DND-41 (cell line): Measurements from ENCODE around the gene TNPO3.

ENCODE experiments used
- ATAC-seq: fragments of 200-7000 bp; cut with Tn5 transposase; 3 replicates; pipeline ENCODE4 v1.9.1; 2021; ENCODE audit warnings: low read depth; ENCODE audit not compliant: insufficient read depth
- DNase-seq: peaks from one replicate; pipeline ENCODE4 v3.0.0-alpha.2; 2020
- H2AFZ ChIP-seq: 2 replicates; pipeline ENCODE4 v1.6.0; 2012; ENCODE audit warnings: low read depth, low read length
- H3K27ac ChIP-seq: 2 replicates; pipeline ENCODE4 v1.5.1; 2012; ENCODE audit warnings: low read length, inconsistent platforms
- H3K27me3 ChIP-seq: fragments of 200-600 bp; sonication (generic); 2 replicates; pipeline ENCODE4 v1.6.0; 2012; ENCODE audit warnings: low read length, mild to moderate bottlenecking, inconsistent platforms; ENCODE audit not compliant: insufficient read depth, poor library complexity
- H3K36me3 ChIP-seq: 2 replicates; pipeline ENCODE4 v1.5.1; 2012; ENCODE audit warnings: low read length, inconsistent platforms; ENCODE audit not compliant: insufficient read depth
- H3K4me1 ChIP-seq: 2 replicates; pipeline ENCODE4 v1.5.1; 2012; ENCODE audit warnings: mild to moderate bottlenecking, low read length; ENCODE audit not compliant: insufficient read depth
- H3K4me2 ChIP-seq: 2 replicates; pipeline ENCODE4 v1.6.0; 2012; ENCODE audit warnings: mild to moderate bottlenecking, moderate library complexity, low read length, inconsistent platforms; ENCODE audit not compliant: insufficient read depth
- H3K4me3 ChIP-seq, 2 experiments: fragments of 200-600 bp in 1 of 2; shearing (Covaris generic) in 1 of 2; 2 replicates each; pipeline ENCODE4 v1.5.1; 2012 to 2016; ENCODE audit warnings: inconsistent platforms in 2 of 2, low read length in 2 of 2, mild to moderate bottlenecking in 2 of 2, low read depth in 1 of 2, moderate library complexity in 1 of 2
- H3K79me2 ChIP-seq: 2 replicates; pipeline ENCODE4 v1.6.0; 2012; ENCODE audit warnings: low read length, inconsistent platforms; ENCODE audit not compliant: insufficient read depth
- H3K9ac ChIP-seq: 2 replicates; pipeline ENCODE4 v1.6.0; 2012; ENCODE audit warnings: low read depth, mild to moderate bottlenecking, inconsistent platforms, low read length, moderate library complexity
- H3K9me3 ChIP-seq: 2 replicates; pipeline ENCODE4 v1.5.1; 2012; ENCODE audit warnings: low read length, moderate library complexity, mild to moderate bottlenecking, inconsistent platforms; ENCODE audit not compliant: insufficient read depth, severe bottlenecking
- H4K20me1 ChIP-seq: 2 replicates; pipeline ENCODE4 v1.6.0; 2012; ENCODE audit warnings: low read length; ENCODE audit not compliant: insufficient read depth
- CTCF ChIP-seq: IDR thresholded peaks from 2 replicates; pipeline ENCODE4 v1.5.1; 2012; ENCODE audit warnings: borderline replicate concordance, low read length, moderate library complexity, mild to moderate bottlenecking; ENCODE audit not compliant: poor library complexity, severe bottlenecking; ENCODE audit errors: extremely low read depth
- EZH2 ChIP-seq: IDR thresholded peaks from 3 replicates; pipeline ENCODE4 v1.6.1; 2012; ENCODE audit warnings: borderline replicate concordance, low read depth, mild to moderate bottlenecking, moderate library complexity, low read length, inconsistent platforms; ENCODE audit not compliant: severe bottlenecking

TNPO3 gene

DNA sequence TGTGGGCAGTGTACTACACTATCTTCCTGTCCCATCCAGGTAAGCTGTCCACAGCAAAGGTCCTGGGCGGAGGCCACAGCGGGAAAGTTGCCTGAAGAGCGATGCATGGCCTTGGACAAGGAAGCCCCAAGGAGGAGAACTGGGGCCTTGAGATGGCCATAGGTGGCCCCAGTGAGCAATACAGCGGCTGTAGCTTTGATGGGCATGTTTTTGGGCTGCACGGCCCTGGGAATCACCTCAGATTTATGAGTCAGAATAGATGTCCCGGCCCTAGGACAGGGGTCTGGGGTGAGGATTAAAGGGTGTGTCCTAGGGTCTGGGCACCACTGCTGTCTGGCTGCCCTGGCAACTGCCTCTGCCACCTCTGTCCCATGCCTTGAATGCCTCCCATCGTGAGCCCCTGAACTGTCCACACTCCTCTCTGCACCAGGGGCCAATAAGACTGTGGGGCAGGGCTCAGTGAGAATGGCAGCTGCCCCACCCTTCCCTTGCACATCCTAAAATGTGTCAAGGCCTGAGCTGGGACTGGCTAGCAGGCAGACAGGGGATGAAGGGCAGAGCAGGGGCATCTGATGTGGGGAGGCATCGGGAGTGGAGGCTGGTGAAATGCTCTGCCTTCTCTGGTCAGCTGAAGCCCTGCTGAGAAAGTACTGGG lies 126.6 kb downstream of the TNPO3 start:
- Histone ChIP-seq H2AFZ (no peak overlapping the region), H3K4me1 (no peaks in the 10 kb centered on the region)

GRCh38 chr7:128924707-128925588 lies 130.0 kb downstream of the TNPO3 start:
- no peaks in the 10 kb centered on the region for H3K36me3 ChIP-seq
- H3K9me3 ChIP-seq: no peaks in the 10 kb centered on the region
- H3K27ac ChIP-seq: no peak overlapping the region
- no peak overlapping the region for H3K4me2 ChIP-seq
- no peak overlapping the region for H3K4me3 ChIP-seq
- no peak for TF ChIP-seq EZH2
- TF ChIP-seq CTCF: no peak
- no peaks in the 10 kb centered on the region for H3K27me3 ChIP-seq
- no peak overlapping the region for H2AFZ ChIP-seq
- H3K4me1 ChIP-seq: no peaks in the 10 kb centered on the region
- ATAC-seq (no peak), DNase-seq (no peak)
- no peak overlapping the region for H3K9ac ChIP-seq
- H4K20me1 ChIP-seq: no peaks in the 10 kb centered on the region
- no peaks in the 10 kb centered on the region for H3K79me2 ChIP-seq

More for the DNA sequence above, 126.6 kb downstream of the TNPO3 start:
- no peaks in the 10 kb centered on the region for H3K27me3 ChIP-seq
- H3K4me3 ChIP-seq: no peak overlapping the region
- no peaks in the 10 kb centered on the region for H4K20me1 ChIP-seq
- no peaks in the 10 kb centered on the region for H3K79me2 ChIP-seq
- H3K4me2 ChIP-seq: no peak overlapping the region
- H3K36me3 ChIP-seq: no peaks in the 10 kb centered on the region
- TF ChIP-seq CTCF (no peak), EZH2 (no peak)
- no peak overlapping the region for H3K27ac ChIP-seq
- ATAC-seq: no peak
- H3K9me3 ChIP-seq: no peaks in the 10 kb centered on the region
- no peak overlapping the region for H3K9ac ChIP-seq
- no peak for DNase-seq

GRCh38 chr7:128923411-128923800 lies 131.5 kb downstream of the TNPO3 start:
- ATAC-seq: no peak
- TF ChIP-seq EZH2 (no peak), CTCF (no peak)

More at GRCh38 chr7:128923411-128923800, 131.5 kb downstream of the TNPO3 start:
- Histone ChIP-seq H3K9me3 (no peaks in the 10 kb centered on the region), H3K4me1 (no peaks in the 10 kb centered on the region), H2AFZ (no peak overlapping the region), H3K4me3 (no peak overlapping the region), H4K20me1 (no peaks in the 10 kb centered on the region), H3K36me3 (no peaks in the 10 kb centered on the region), H3K27me3 (no peaks in the 10 kb centered on the region), H3K9ac (no peak overlapping the region), H3K27ac (no peak overlapping the region), H3K79me2 (no peaks in the 10 kb centered on the region), H3K4me2 (no peak overlapping the region)
- DNase-seq: no peak
